HepG2 (cell line): ENCODE results near the gene FXYD5. TPM values are rescaled to one million over a fixed set of nuclear protein-coding genes. Genes with fewer than 3 reads are reported as not detected.

Experiments
- FOSL2 ChIP-seq: sonication (generic); formaldehyde crosslinking; IDR thresholded peaks from 2 replicates; pipeline ENCODE4 v1.4.0; 2020; ENCODE audit warnings: missing genetic modification reagents
- HMG20A ChIP-seq: IDR thresholded peaks from 2 replicates; pipeline ENCODE4 v1.6.1; 2016; ENCODE audit warnings: borderline replicate concordance
- NCOA1 ChIP-seq: sonication (generic); formaldehyde crosslinking; IDR thresholded peaks from 2 replicates; pipeline ENCODE4 v1.9.0; 2021; ENCODE audit warnings: missing genetic modification reagents
- PITX1 ChIP-seq: sonication (generic); formaldehyde crosslinking; IDR thresholded peaks from 2 replicates; pipeline ENCODE4 v1.5.1; 2020; ENCODE audit warnings: mild to moderate bottlenecking, missing genetic modification reagents
- ZFP62 ChIP-seq: sonication (generic); formaldehyde crosslinking; IDR thresholded peaks from 2 replicates; pipeline ENCODE4 v1.4.0; 2020; ENCODE audit warnings: missing genetic modification reagents
- ZFP82 ChIP-seq: sonication (generic); formaldehyde crosslinking; IDR thresholded peaks from 2 replicates; pipeline ENCODE4 v1.5.1; 2020; ENCODE audit warnings: mild to moderate bottlenecking, missing genetic modification reagents, borderline replicate concordance
- ZNF24 ChIP-seq: fragments of 450-650 bp; IDR thresholded peaks from 2 replicates; pipeline ENCODE4 v1.6.1; 2017; ENCODE audit warnings: antibody characterized with exemption, mild to moderate bottlenecking
- ZNF263 ChIP-seq: sonication (generic); formaldehyde crosslinking; IDR thresholded peaks from 2 replicates; pipeline ENCODE4 v1.4.0; 2020; ENCODE audit warnings: missing genetic modification reagents
- polyA plus RNA-seq, 8 experiments: library from polyadenylated mRNA; depleted of rRNA in 3 of 8; stranded (reverse) in 7 of 8; unstranded in 1 of 8; fragments of >200 nt; fragmentation: Illumina TruSeq in 4 of 8; extraction: Trizol in 4 of 8; gene quantifications; 2 replicates each; pipeline versions ENCODE4 v1.2.1 to v1.2.3, GENCODE V29; 2011 to 2016; ENCODE audit warnings: low read depth in 4 of 8, missing spikeins in 1 of 8, mixed read lengths in 1 of 8; ENCODE audit not compliant: insufficient read depth in 1 of 8
- total RNA-seq, 5 experiments: library from RNA; depleted of rRNA; stranded (reverse); fragments of >200 nt; fragmentation: Illumina TruSeq; extraction: Trizol; gene quantifications; 2 replicates each; pipeline ENCODE4 v1.2.3, GENCODE V29; 2016; ENCODE audit warnings: low read depth in 1 of 5
- TF ChIP-seq, protein P1 (sequence below): IDR thresholded peaks from 2 replicates; pipeline ENCODE4 v1.6.1; 2016
- TF ChIP-seq, protein P2 (sequence below): IDR thresholded peaks from 2 replicates; pipeline ENCODE4 v1.6.1; 2016; ENCODE audit warnings: low read depth, missing genetic modification reagents, missing compliant biosample characterization
- TF ChIP-seq, protein P3 (sequence below): sonication (generic); formaldehyde crosslinking; IDR thresholded peaks from 2 replicates; pipeline ENCODE4 v1.5.1; 2020; ENCODE audit warnings: missing genetic modification reagents, mild to moderate bottlenecking, borderline replicate concordance
- TF ChIP-seq, protein P4 (sequence below): sonication (generic); formaldehyde crosslinking; IDR thresholded peaks from 2 replicates; pipeline ENCODE4 v1.4.0; 2020; ENCODE audit warnings: missing genetic modification reagents

The FXYD5 gene
- total and polyA plus RNA-seq, 2 of the 13 experiments (the other 11 are each of a cell fraction or from before 2014, with no cell fraction given), result 0.65 TPM; not detected in 1

DNA sequence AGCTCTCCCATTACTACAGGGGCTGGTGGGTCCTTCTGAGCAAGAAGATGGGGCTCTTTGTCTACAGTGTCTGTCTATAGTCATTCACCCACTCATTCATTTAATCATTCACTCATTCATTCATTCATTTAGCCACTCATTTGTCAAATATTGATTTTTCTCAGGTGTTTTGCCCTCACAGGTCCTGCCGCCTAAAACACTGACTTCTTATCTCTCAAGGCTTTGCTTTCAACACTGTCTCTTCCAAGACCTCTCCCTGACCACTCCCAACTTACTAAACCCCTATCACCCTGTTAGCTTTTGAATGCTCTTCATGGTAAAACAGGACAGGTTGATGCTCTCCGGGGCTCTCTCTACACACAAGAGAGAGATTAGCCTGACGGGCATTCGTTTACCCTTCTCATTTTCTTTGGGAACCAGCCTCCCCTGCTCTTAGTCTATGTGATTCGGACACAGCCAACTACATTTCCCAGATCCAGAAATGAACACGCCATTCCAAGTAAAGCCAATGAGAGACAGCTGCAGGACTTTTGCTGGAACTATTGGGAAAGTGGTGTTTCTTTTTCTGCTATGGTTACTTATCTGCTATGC is 51.3 kb downstream of the FXYD5 start (continued):
- TF ChIP-seq PITX1 (CRISPR knock-in tag), result no peak
- TF ChIP-seq, protein P1, sequence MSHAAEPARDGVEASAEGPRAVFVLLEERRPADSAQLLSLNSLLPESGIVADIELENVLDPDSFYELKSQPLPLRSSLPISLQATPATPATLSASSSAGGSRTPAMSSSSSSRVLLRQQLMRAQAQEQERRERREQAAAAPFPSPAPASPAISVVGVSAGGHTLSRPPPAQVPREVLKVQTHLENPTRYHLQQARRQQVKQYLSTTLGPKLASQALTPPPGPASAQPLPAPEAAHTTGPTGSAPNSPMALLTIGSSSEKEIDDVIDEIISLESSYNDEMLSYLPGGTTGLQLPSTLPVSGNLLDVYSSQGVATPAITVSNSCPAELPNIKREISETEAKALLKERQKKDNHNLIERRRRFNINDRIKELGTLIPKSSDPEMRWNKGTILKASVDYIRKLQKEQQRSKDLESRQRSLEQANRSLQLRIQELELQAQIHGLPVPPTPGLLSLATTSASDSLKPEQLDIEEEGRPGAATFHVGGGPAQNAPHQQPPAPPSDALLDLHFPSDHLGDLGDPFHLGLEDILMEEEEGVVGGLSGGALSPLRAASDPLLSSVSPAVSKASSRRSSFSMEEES, result no peak
- TF ChIP-seq, protein P2, sequence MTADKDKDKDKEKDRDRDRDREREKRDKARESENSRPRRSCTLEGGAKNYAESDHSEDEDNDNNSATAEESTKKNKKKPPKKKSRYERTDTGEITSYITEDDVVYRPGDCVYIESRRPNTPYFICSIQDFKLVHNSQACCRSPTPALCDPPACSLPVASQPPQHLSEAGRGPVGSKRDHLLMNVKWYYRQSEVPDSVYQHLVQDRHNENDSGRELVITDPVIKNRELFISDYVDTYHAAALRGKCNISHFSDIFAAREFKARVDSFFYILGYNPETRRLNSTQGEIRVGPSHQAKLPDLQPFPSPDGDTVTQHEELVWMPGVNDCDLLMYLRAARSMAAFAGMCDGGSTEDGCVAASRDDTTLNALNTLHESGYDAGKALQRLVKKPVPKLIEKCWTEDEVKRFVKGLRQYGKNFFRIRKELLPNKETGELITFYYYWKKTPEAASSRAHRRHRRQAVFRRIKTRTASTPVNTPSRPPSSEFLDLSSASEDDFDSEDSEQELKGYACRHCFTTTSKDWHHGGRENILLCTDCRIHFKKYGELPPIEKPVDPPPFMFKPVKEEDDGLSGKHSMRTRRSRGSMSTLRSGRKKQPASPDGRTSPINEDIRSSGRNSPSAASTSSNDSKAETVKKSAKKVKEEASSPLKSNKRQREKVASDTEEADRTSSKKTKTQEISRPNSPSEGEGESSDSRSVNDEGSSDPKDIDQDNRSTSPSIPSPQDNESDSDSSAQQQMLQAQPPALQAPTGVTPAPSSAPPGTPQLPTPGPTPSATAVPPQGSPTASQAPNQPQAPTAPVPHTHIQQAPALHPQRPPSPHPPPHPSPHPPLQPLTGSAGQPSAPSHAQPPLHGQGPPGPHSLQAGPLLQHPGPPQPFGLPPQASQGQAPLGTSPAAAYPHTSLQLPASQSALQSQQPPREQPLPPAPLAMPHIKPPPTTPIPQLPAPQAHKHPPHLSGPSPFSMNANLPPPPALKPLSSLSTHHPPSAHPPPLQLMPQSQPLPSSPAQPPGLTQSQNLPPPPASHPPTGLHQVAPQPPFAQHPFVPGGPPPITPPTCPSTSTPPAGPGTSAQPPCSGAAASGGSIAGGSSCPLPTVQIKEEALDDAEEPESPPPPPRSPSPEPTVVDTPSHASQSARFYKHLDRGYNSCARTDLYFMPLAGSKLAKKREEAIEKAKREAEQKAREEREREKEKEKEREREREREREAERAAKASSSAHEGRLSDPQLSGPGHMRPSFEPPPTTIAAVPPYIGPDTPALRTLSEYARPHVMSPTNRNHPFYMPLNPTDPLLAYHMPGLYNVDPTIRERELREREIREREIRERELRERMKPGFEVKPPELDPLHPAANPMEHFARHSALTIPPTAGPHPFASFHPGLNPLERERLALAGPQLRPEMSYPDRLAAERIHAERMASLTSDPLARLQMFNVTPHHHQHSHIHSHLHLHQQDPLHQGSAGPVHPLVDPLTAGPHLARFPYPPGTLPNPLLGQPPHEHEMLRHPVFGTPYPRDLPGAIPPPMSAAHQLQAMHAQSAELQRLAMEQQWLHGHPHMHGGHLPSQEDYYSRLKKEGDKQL (CRISPR knock-in tag), result no peak
- TF ChIP-seq, protein P3, sequence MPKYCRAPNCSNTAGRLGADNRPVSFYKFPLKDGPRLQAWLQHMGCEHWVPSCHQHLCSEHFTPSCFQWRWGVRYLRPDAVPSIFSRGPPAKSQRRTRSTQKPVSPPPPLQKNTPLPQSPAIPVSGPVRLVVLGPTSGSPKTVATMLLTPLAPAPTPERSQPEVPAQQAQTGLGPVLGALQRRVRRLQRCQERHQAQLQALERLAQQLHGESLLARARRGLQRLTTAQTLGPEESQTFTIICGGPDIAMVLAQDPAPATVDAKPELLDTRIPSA (CRISPR knock-in tag), result no peak
- no peak for TF ChIP-seq ZFP62 (CRISPR knock-in tag)
- TF ChIP-seq ZFP82 (CRISPR knock-in tag), result no peak
- no peak for TF ChIP-seq HMG20A
- TF ChIP-seq ZNF263 (CRISPR knock-in tag), result no peak
- TF ChIP-seq NCOA1 (CRISPR knock-in tag), result no peak
- TF ChIP-seq, protein P4, sequence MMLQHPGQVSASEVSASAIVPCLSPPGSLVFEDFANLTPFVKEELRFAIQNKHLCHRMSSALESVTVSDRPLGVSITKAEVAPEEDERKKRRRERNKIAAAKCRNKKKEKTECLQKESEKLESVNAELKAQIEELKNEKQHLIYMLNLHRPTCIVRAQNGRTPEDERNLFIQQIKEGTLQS (CRISPR knock-in tag), result no peak
- TF ChIP-seq FOSL2 (CRISPR knock-in tag), result no peak
- TF ChIP-seq ZNF24, result no peak
- TF ChIP-seq, all 625 proteins: peak for 0
